GM18858 (cell line): ENCODE results near the gene IRX6.

Experiments used
- ATAC-seq: cut with Tn5 transposase; IDR thresholded peaks from one replicate; pipeline ENCODE4 v1.9.1; 2021; ENCODE audit not compliant: unreplicated experiment

The IRX6 gene

GRCh38 chr16:55322327-55322726, 1.7 kb upstream of the IRX6 start:
- ATAC-seq = no peak

- no peak for ATAC-seq
Measured at GRCh38 chr16:55324285-55325079, 479 bp downstream of the IRX6 start.

GRCh38 chr16:55325080-55325447, 1.1 kb downstream of the IRX6 start:
- no peak for ATAC-seq

- no peak for ATAC-seq
Measured at GRCh38 chr16:55325458-55326109, 1.6 kb downstream of the IRX6 start.

GRCh38 chr16:55326261-55327092, 2.5 kb downstream of the IRX6 start:
- no peak for ATAC-seq

GRCh38 chr16:55328611-55329569, 4.9 kb downstream of the IRX6 start:
- ATAC-seq = no peak

GRCh38 chr16:55329791-55330428, 5.9 kb downstream of the IRX6 start:
- no peak for ATAC-seq

GRCh38 chr16:55330781-55331647, 7.0 kb downstream of the IRX6 start:
- no peak for ATAC-seq

GRCh38 chr16:55331648-55332185, 7.7 kb downstream of the IRX6 start:
- no peak for ATAC-seq

GRCh38 chr16:55333684-55334083, 9.7 kb downstream of the IRX6 start:
- ATAC-seq = no peak

- ATAC-seq = no peak
Measured at GRCh38 chr16:55338646-55339045, 14.6 kb downstream of the IRX6 start.

- no peak for ATAC-seq
Measured at GRCh38 chr16:55340445-55340844, 16.4 kb downstream of the IRX6 start.

GRCh38 chr16:55341681-55342080, 17.7 kb downstream of the IRX6 start:
- ATAC-seq = no peak

- ATAC-seq = no peak
Measured at GRCh38 chr16:55346475-55346874, 22.5 kb downstream of the IRX6 start.

- ATAC-seq = no peak
Measured at GRCh38 chr16:55349867-55350266, 25.9 kb downstream of the IRX6 start.

GRCh38 chr16:55350984-55351383, 27.0 kb downstream of the IRX6 start:
- ATAC-seq = no peak

GRCh38 chr16:55351936-55352335, 27.9 kb downstream of the IRX6 start:
- ATAC-seq = no peak

GRCh38 chr16:55357241-55357640, 33.2 kb downstream of the IRX6 start:
- no peak for ATAC-seq

- ATAC-seq = no peak
Measured at GRCh38 chr16:55359946-55360345, 35.9 kb downstream of the IRX6 start.
